ENCODE data around the gene ABCA7.

ABCA7 gene

DNA sequence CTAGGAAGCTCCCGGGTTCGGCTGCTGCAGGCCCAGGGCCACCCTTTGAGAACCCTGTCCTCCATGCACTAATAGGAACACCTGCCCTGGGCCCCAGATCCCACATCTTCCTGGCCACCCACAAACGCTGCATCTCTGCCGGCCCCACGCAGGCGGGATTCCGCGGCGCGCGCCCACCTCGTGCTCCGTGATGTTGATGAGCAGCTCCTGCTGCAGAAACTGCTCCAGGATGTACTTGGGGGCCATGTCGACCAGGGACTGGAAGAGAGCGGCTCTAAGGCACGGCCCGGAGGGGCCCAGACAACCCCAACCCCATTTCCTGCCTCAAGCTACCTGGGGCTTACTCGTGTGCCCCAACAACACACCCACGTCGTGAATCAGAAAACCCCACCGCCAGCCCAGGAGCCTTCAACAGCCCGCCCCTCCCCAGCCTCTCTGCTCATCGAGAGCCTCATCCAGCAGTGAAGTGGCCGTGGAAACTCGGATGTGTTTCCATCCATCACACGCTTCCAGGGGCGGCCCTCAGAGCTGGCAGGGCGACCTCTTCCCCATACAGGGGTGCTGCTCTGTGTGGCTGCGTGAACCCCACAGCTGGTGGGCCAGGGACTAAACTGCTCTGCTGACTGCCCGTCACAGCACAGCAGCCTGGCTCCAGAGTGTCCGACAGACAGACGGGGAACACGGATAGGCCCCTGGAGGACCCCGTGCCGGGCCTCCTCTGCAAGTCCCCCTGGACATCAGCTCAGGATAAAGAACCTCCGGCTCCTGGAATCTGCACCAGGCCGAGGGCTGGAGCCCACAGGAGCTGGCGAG is 51.0 kb downstream of the ABCA7 start:
- no peak for DNase-seq

DNA sequence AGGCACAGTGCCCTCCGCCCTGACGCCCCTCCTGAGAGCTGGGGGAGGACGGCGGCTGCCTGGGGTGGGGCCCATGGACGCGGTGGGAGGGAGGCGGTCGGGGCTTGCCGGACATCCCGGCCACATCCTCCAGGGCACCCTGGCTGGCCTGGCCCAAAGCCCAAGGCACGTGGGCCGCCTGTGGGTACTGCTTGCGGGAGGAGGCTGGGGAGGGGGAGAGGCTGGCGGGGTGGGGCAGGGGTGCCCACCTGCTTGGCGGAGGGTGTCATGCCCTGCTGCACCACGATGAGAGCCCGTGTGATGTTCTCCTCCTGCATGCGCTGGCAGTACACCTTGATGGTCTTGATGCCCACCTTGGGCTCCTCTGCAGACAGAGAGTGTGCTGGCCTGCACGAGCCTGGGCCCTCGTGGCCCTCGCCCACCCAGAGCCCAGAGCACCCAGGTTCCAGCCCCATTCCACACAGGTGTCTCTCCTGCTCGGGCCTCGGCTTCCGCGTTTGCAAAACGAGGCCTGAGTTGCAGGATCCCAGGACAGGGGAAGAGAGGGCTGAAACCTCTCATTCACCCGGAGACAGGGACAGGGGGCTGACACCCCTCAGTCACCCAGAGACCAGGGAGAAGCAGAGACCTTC is 51.8 kb downstream of the ABCA7 start:
- no peak for DNase-seq

DNA sequence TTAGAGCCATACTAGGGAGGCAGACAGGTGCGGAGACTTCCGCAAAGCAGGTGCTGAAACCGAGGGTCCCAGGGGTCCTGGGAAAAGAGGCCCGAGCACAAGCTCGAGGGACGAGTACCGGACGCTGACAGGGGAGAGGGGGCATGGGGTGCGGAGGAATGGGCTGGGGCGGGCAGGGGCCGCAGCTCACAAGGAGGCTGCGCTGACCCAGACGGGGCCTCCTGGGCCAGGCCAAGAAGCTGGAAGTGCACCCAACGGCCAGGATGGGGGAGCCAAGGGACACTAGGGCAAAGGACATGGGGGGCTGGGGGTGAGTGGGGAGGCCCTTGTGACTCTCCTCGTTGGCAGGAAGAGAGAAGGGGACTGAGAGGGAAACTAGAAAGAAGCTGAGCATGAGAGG is 53.4 kb downstream of the ABCA7 start:
- DNase-seq = no peak

DNA sequence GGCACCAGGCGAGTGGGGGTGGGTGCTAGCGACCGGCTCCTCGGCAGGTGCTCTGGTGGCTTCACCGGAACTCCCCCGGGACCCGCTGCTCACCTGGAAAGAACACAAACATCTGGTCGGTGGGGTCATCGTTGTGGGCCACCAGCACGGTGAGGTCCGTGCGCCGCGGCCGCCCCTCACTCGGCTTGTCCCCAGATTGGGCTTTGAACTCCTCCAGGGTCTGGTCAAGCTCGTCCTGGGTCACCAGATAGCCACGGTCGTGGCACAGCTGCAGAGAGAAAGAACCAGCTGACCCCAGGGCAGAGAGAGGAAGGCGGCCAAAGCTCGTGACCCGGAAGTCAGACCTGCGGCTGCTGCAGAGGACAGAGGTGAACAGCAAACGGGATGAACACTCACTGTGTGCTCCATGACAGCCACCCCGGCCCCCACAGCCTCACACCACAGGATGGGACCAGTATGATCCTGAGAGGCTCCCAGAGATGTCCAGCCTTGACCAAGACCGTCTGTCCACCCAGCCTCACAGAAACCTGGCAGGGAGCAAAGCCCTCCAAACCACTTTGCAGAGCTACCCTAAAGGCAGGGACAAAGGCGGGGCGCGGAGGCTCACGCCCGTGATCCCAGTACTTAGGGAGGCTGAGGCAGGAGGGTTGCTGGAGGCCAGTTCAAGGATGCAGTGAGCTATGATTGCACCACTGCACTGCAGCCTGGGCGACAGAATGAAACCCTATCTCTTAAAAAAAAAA is 54.1 kb downstream of the ABCA7 start:
- DNase-seq = no peak

DNA sequence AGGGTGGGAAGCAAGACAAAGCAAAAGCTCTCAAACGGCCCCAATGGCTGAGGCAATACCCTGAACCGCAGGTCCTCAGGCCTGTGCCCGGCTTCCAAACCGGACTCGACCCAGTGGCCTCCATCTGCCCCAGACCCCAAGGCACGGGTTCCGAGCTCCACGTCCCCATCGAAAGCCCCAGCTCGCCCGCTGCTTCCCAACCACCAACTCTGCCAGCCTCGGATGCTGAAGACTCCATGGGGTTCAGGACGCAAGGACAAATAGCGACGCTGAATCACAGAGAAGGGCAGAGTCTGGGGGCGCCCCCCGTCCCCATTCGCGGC is 54.7 kb downstream of the ABCA7 start:
- no peak for DNase-seq

DNA sequence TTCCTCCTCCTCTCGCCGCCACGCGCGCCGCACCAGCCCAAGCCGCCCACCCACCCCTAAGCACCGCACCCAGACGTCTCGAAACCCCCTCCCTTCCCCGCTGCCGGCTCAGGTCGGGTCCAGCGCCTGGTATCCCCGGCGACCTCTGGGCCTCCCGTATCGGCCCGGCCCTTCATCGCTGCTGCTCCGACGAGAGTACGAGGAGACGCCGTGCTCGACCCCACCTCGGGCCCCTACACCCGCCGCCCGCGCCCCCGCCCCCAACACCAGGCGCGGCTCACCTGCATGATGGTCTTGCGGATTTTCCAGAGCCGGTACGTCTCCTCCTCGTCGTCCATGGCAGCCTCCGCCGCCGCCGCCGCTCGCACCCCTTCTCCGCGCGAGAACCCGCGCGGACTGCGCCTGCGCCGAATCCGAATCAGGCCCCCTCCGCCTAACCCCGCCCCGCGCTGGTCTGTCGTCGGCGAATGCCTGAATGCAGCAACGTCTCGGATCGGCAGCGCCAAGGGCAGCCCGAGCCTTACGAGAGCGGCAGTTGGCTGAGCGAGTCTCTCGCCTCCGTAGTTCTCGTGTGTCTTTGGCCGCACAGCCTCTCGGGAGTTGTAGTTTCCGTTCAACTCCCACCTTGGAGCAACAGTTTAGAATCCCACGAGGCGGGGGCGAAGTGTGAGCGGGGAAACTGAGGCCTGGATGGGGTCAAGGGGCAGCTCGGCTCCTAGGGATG is 55.2 kb downstream of the ABCA7 start, which contains the start of gene POLR2E:
TSS of gene POLR2E (minus strand) at position 398 of the 724 bp plus-strand sequence. CDS start at position 338, 60 bp downstream.
- DNase-seq = peak; percentile 97

DNA sequence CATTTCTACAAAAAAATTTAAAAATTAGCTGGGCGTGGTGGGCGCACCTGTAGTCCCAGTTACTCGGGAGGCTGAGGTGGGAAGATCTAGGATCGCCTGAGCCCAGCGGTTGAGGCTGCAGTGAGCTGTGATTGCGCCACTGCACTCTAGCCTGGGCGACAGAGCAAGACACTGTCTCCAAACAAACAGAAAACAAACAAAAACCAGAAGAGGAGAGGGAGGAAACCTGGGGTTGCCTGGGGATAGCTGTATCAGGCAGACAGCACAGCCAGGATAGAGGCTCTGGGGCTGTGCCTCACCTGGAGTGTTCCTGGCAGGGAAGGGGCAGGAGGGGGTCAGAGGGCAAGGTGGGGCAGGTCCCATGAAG is 57.9 kb downstream of the ABCA7 start:
- DNase-seq = no peak

DNA sequence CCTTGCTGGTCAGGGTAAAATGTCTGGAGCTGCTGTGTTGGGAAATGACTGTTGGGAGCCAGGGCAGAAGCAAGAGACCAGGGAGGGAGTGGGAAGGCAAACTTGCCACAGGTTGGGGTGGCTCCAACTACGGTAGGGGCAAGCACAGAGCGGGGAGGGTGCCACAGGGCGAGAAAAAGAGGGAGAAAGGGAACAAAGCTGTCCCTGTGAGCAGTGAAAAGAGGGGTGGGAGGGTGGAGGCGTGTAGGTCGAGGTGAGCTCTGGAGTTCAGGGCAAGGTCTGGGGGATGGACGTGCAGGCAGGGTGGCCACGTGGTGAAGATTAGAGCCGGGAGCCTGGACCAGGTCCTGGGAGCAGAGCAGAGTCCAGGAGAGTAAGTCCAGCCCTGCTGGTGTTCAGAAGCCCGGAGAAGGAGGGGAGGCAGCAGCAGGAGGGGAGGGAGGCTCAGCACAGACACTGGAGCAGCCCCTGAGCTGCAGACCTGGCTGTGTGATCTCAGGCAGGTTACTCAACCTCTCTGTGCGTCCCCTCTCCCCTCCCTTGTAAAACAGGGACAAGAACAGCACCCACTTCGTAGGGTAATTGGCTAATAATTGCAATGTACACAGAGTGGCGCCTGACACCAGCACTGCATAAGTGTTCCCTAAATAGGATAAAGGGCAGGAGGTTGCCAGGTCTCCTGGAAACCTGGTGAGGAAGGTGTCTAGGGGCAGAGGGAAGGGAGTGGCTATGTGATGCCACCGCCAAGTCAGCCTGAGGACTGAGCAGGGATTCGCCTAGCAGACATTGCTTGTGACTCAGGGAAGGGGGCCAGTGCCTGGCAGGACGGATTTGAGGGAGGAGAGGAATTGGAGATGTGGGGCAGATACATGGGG is 58.5 kb downstream of the ABCA7 start:
- DNase-seq = no peak

DNA sequence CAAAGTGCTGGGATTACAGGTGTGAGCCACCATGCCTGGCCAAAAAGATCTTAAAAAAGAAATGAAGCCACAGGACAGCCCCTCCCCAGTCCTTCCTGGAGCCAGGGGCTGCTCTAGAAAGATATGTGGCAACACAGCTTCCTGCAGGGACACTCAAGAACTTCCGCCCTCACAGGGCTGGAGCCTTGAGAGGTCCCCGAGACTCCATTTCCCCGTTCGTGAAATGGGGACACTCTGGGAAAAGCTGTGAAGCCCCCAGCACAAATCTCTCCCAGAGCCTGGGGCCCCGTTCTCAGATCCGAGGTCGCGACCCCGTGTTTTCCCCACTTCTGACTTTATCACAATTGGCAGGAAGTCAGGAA is 61.4 kb downstream of the ABCA7 start:
- no peak for DNase-seq

DNA sequence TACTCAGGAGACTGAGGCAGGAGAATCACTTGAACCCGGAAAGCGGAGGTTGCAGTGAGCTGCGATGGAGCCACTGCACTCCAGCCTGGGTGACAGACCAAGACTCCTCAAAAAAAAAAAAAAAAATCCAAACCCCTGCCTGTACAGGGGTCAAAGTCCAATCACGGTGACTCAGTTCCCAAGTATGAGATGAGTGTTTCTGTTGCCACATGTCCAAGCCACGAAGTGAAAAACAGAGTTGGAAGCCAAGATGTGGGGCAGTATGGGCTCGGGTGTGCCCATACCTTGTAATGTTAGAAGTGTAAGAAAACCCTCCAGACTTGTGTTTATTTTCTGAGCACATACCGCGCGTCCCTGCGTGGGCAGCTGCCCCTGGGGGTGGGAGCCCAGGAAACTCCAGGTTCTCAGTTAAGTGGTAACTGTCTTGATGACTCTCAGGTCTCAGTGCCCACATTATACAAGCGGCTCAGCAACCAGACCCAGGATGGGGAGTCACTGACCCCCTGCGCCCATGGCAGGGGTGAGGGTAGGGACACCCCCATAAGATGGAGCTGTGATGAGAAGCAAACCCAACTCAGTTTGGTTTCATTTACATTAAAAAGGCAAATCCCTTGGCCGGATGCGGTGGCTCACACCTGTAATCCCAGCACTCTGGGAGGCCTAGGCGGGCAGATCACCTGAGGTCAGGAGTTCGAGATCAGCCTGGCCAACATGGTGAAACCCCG is 62.7 kb downstream of the ABCA7 start:
- DNase-seq = peak; percentile 100

DNA sequence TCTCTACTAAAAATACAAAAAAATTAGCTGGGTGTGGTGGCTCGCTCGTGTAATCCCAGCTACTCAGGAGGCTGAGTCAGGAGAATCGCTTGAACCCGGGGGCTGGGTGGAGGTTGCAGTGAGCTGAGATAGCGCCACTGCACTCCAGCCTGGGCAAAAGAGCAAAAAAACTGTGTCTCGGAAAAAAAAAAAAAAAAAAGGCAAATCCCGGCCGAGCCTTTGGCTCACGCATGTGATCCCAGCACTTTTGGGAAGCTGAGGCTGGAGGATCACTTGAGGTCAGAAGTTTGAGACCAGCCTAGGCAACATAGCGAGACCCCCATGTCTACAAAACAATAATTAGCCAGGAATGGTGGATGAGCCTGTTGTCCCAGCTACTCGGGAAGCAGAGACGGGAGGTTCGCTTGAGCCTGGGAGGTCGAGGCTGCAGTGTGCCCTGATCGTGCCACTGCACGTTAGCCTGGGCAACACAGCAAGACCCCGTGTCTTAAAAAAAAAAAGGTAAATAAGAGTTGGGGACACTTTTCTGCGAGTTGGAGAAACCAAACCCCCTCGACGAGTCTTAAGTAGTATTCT is 63.3 kb downstream of the ABCA7 start:
- no peak for DNase-seq

DNA sequence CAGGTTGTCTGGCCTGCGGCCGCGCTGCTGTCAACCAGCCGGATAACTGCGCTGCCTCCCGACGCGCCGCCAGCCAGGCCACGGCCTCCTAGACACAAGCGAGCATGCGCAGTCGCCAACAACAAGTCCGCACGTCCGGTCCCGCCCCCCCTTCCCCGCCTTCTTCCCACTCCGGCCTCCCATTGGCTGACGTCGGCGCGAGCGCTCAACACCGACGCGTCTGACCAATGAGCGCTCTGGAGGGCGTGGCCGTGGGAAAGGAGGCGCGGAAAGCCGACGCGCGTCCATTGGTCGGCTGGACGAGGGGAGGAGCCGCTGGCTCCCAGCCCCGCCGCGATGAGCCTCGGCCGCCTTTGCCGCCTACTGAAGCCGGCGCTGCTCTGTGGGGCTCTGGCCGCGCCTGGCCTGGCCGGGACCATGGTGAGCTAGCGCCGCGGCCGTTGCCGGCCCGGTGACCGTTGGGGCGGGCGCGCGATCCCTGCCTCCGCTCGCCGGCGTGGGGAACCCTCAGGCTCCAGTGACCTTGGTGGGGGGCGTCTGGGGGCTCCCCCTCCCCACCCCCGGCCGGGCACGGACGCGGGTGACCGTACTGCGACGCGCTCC is 63.9 kb downstream of the ABCA7 start, which contains the start of gene GPX4:
TSS of gene GPX4 (plus strand) at position 287 of the 603 bp plus-strand sequence. CDS start at position 337, 50 bp downstream.
- peak; percentile 99 for DNase-seq

DNA sequence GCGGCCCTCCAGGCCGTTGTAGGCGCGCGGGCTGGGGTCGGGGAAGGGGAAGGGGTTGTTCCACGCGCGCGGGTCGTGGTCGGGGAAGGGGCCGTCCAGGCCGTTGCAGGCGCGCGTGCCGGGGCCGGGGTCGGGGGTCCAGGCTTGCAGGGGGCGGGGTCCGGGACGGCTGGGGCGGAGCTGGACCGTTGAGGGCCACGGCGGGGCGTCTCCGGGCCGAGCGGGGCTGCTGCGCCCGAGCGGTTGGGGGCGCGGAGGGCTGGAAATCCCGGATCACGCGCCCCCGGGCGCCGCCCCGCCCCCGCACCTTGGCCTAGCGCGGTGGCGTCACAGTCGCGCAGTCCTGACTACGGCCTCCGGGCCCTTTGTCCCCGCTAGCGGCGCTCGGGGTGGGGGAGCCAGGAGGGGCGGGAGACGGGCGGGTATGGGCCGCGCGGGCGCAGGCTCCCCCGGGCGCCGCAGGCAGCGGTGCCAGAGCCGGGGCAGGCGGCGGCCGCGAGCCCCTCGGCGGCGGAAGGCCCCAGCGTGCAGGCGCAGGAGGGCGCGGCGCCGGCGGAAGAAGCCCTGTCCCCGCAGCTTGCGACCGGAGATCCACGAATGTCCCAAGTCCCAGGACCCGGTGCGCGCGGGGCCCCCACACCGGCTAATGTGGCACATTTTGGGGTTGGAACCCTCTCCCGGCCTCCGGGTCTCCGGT is 64.6 kb downstream of the ABCA7 start:
- DNase-seq = peak; percentile 74

DNA sequence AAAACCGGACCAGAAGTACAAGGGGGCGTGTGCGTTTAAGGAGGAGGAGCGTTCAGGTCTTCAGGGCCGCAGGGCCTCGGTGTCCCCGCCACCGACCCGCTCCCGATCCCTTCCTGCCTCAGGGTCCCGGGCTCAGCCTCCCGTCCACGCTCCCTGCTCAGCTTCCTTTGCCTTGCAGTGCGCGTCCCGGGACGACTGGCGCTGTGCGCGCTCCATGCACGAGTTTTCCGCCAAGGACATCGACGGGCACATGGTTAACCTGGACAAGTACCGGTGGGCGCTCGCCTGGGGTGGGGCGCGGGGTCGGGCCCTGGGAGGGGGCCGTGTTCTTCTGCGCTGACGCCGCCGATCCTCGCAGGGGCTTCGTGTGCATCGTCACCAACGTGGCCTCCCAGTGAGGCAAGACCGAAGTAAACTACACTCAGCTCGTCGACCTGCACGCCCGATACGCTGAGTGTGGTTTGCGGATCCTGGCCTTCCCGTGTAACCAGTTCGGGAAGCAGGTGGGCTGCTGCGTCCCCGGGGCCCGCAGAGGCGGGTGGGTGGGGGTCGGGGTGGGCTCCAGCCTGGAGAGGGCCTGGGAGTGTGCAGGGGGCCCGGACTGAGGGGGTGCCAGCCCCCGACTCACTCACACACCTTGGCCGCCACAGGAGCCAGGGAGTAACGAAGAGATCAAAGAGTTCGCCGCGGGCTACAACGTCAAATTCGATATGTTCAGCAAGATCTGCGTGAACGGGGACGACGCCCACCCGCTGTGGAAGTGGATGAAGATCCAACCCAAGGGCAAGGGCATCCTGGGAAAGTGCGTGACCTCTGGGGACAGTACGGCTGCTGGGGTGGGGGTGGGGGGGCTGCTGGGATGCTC is 65.3 kb downstream of the ABCA7 start:
- peak; percentile 53 for DNase-seq

DNA sequence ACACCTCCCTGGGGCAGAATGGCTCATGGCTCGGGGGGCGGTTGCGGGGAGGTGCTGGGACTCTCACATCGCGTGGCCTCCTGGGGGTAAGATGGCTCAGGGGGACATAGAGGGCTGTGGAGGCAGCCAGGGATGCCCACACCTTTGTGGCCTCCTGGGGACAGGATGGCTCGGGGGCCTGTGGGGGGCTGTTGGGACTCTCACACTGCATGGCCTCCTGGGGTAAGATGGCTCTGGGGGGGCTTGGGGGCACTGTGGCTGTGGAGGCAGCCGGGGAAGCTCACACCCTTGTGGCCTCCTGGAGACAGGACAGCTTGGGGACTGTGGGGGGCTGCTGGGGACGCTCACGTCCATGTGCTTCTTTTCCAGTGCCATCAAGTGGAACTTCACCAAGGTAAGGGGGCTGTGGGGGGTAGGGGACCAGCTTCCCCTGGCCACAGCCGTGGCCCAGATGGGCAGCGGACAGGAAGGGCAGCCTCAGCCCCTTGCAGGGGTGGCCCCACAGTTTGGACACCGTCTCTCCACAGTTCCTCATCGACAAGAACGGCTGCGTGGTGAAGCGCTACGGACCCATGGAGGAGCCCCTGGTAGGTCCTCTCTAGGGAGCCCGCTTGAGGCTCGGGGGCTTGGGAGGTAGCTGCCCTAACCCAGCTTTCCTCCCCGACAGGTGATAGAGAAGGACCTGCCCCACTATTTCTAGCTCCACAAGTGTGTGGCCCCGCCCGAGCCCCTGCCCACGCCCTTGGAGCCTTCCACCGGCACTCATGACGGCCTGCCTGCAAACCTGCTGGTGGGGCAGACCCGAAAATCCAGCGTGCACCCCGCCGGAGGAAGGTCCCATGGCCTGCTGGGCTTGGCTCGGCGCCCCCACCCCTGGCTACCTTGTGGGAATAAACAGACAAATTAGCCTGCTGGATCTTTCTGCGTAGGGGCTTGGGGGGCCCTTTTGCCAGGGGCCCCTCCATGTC is 66.2 kb downstream of the ABCA7 start:
- no peak for DNase-seq

DNA sequence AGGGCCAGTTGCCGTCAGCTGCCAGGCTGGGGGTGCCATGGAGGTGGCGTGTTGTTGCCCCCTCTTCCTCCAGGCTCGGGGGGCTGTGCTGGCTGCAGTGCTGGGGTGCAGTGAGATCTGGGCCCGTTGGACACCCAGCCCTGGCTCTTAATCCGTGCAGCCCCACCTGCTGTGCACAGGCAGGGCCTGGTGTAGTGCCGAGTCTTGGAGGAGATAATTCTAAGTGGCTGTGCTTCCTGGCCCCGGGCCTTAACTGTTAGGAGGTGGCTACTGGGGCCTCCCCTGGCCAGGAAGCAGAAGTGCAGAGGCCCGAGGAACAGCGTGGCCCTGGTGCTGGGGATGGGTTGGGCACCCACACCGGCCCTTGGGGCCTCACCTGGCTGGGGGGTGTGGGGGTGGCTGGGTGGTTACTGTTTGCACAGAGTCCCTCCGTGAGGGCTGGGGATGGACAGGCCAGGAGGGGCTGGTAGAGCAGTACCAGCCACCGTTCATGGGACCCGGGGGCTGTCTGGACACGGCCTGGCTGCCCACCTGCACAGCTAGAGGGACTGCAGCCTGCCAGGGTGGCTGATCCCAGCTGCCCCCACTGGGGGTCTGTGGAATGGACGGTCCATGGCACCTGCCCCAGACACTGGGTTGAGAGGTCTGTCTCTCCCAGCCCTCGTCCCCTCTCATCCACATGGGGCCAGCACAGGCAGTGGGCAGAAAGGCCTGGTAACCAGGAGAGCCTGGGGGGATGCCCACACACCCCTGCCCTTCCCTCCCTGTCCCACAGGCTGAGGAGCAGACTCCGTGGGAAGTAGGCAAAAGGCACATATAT is 67.1 kb downstream of the ABCA7 start:
- peak; percentile 55 for DNase-seq
